GM19351 (cell line): ENCODE results near the gene EPB42.
"Not testable (repeated sequence)": the region's sequence is repeated elsewhere in the genome, so short reads cannot be mapped to it uniquely, and the experiment has no call there.

Experiments
- ATAC-seq: cut with Tn5 transposase; IDR thresholded peaks from one replicate; pipeline ENCODE4 v1.9.1; 2021; ENCODE audit warnings: mild to moderate bottlenecking, moderate library complexity; ENCODE audit not compliant: unreplicated experiment

Gene EPB42

DNA sequence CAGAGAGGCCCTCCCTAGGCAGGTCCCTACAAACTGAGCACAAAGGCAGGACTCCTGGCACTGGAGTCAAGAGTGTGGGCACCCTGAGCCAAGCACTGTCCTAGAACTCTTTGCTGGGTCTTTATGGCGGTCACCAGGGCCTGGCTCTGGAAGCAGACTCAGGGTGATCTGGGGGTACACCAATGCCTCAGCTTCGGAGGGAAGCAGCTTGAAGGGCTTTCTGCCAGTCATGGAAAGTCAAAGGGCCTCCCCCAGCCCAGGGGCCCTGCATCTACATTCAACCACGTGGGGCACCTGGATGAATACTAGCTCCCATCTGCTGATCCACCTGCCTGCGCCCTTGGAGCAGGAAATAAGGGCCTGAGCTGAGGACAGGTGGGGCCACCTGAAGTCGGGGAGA, 7.4 kb downstream of the EPB42 start:
- no peak for ATAC-seq

GRCh38 chr15:43212951-43213350, 7.9 kb downstream of the EPB42 start:
- no peak for ATAC-seq

DNA sequence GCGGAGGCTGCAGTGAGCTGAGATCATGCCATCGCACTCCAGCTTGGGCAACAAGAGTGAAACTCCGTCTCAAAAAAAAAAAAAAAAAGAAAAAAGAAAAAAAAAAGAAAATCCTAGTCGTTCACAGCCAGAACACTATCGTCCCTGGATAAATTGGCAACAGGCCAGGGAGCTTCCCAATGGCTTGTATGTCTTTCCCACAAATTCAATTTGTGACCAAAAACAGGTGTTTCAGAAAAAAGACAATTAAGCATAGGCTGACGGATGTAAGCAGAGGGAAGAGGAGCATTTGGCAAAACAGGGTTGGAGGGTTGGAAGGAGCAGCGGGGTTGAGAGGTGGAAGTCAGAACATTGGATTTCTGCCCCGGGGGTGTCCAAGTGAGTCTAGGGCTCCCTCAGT, 8.5 kb downstream of the EPB42 start:
- ATAC-seq: no peak

DNA sequence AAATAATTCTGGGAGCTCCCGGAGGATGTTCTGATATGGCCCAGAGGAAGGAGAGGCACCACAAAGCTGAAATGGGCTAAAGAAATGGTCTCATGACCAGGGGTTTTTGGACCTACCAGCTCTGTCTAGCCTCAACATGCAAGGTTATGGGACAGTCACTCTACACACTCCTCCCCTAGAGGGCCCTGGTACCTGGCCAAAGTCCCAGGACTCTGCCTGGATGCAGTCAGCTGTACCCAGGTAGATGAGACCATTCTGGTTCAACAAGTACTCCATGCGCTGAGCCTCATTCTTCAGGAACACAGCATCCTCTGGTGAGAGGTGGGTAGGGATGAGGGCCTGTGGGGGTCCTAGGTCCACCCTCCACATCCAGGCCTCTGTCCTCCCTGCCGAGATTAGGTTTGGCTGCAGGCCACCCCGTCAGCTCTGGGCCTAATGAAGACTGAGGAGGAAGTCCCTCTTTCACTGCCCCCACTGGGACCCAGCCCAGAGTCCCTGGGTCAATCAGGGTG, 9.5 kb downstream of the EPB42 start:
- ATAC-seq: no peak

GRCh38 chr15:43210807-43211206, 10.0 kb downstream of the EPB42 start:
- no peak for ATAC-seq

- no peak for ATAC-seq
Observed at GRCh38 chr15:43210172-43210745, 10.6 kb downstream of the EPB42 start.

GRCh38 chr15:43209059-43209824, 11.6 kb downstream of the EPB42 start:
- ATAC-seq: no peak

- no peak for ATAC-seq
Observed at GRCh38 chr15:43208052-43209002, 12.5 kb downstream of the EPB42 start.

DNA sequence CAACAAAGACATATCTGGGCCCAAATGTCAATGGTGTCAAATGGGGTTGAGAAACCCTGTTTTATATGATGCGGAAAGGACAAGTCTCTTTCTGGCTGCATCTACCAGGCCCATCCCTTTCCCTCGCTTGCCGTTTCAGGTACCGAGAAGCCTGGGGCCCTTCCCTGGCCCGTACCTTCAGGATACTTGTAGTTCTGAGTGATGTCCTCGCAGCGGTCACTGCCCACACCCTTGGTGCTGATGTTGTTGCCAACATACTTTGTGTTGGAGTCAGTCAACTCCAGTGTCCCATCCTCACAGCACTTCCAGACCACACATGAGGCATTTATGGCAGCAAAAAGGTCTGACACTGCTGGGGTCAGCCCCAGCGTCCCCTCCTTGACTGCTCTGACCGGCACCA, 13.8 kb downstream of the EPB42 start:
- ATAC-seq: no peak

GRCh38 chr15:43206054-43206453, 14.8 kb downstream of the EPB42 start:
- no peak for ATAC-seq

- ATAC-seq: no peak
Observed at GRCh38 chr15:43204016-43204901, 16.6 kb downstream of the EPB42 start.

DNA sequence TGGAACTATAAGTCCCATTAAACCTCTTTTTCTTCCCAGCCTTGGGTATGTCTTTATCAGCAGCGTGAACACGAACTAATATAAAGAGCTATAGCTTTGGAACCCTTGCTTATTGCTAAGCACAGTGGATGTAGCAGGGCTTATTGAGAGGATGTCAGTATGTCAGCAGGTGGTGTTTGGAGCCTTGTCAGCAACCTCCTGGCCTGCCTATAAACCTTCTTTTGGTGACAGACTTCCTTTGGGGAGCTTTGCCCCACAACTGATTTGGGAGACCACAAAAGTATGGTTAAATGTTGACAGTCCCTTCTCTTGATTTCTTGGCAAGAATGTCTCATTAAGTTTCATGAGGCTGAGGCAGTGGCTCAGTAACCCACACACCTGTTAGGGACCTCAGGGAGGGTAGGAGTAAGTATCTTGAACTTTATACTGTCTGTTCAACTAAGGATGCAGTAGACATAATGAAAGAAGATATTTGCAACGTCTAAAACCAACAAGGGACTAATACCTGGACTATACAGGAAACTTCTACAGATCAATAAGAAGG, 20.8 kb downstream of the EPB42 start:
- no peak for ATAC-seq

DNA sequence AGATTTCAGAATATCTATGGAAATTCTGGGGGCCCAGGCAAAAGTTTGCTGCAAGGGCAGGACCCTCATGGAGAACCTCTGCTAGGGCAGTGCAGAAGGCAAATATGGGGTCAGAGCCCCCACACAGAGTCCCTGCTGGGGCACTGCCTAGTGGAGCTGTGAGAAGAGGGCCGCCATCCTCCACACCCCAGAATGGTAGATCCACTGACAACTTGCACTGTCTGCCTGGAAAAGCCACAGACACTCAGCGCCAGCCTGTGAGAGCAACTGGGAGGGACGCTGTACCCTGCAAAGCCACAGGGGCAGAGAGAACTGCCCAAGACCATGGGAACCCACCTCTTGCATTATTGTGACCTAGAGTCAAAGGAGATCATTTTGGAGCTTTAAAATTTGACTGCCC, 21.8 kb downstream of the EPB42 start:
- no peak for ATAC-seq

DNA sequence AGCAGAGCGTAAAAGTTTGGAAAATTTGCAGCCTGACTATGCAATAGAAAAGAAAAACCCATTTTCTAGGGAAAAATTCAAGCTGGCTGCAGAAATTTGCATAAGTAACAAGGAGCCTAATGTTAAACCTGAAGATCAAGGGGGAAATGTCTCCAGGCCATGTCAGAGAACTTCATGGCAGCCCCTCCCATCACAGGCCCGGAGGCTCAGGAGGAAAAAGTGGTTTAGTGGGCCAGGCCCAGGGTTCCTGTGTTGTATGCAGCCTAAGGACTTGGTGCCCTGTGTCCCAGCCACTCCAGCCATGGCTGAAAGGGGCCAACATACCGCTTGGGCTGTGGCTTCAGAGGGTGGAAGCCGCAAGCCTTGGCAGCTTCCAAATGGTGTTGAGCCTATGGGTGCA, 22.3 kb downstream of the EPB42 start:
- ATAC-seq: not testable (repeated sequence)

GRCh38 chr15:43197773-43198172, 23.0 kb downstream of the EPB42 start:
- ATAC-seq: not testable (repeated sequence)

GRCh38 chr15:43196760-43197548, 23.9 kb downstream of the EPB42 start:
- no peak for ATAC-seq

GRCh38 chr15:43194795-43195194, 26.0 kb downstream of the EPB42 start:
- no peak for ATAC-seq

DNA sequence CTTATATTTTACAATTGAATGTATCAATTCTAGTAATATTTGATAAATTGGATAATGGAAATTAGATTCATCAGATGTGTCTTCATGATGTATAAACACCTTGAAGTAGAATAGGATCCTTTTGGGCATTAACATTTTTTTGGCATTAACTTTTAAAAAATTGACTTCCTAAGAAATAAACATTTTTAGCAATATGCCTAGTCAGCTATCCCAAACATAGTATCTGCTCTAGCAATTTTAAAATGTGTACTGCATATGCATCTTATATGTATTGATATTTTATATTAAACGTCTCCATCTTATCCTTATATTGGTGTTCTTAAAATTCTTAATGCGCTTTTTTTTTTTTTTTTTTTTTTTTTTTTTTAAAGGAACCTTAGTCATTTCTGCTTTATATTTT, 27.1 kb downstream of the EPB42 start:
- no peak for ATAC-seq

DNA sequence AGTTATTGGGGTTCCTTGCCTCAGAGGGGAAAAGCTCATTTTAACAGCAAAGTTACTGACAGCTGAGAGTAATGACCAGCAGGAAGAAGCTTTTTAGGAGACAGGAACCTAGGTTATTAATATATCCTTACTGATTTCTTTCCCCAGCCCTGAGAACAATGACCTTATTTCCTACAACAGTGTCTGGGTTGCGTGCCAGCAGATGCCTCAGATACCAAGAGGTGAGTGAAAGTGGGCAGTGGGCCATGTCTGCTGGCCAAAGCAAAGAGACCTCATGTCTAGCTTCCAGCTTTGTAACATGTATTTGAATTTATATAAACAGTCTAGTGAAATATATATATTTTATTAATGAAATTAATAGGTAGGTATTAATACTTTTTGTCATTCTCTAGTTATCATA, 30.6 kb downstream of the EPB42 start:
- ATAC-seq: no peak
